IPS DF 4.7 (cell line): ENCODE measurements around the gene RAD23B.
"Not testable (repeated sequence)": the region's sequence is repeated elsewhere in the genome, so short reads cannot be mapped to it uniquely, and the experiment has no call there.

Source experiments
- DNase-seq: peaks from one replicate; pipeline ENCODE4 v3.0.0-alpha.2; 2013; ENCODE audit warnings: low spot score; ENCODE audit errors: extremely low read depth

The RAD23B gene

DNA sequence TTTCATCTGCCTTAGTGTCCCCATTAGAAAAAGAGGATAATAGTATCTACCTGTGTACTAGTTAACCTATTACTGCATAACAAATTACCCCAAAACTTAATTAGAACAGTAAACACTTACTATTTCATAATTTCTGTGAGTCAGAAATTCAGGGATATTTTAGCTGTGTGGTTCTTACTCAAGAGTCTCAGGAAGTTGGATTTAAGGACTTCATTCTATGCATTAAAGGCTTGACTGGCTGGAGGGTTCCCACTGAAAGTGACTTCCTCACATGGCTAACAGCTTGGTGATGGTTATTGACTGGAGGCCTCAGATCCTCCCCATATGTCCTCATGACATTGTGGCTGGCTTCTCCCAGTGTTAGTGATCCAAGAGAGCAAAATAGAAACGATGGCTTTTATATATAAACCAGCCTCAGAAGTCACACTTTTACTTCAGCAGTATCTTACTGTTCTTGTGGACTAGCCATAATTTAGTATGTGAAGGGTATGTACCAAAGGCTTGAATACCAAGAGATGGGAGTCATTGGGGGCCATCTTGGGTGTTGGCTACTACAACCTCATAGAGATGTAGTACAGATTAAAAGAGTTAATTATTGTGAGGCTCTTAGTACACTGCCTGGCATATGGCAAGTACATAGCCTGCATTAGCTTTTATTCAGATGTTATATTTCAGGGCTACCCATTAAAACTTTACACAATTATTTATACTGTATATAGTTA is 9.9 kb downstream of the RAD23B start:
- DNase-seq = no peak

DNA sequence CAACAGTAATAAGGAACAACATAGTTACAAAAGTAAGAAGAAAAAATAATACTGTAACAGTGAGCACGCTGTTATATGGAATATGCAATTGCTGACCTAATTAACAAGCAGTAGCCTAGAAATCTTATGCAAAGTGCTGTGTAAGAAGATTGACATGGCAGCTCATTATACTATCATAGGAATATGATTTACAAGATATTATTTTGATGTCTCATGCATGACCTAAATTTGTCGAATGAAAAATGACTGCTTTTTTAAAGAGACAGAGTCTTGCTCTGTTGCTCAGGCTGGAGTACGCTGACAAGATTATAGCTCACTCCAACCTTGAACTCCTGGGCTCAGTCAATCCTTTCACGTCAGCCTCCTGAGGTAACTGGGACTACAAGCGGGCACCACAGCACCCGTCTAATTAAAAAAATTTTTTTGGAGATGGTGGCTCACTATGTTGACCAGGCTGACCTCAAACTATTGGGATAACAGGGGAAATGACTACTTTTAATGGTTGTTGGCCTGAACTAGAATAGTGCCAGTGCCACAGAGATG is 10.5 kb downstream of the RAD23B start:
- DNase-seq = no peak

DNA sequence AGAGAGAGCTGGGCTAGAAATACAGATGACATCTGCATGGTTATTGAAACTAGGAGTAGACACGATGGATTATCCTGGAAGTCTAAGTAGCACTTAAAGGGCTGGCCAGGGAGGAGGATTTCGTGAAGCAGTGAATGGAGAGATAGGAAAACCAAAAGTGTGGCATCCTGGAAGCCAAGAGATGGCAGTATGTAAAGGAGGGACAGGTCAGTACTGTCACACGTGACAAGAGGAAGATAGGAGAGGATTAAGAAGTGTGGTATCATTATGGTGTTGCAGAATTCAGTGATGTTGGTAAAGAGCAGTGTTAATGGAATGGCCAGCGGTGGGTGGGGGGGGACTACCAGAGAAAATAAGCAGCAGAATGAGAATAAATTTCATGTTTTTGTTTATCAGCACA is 11.7 kb downstream of the RAD23B start:
- no peak for DNase-seq

DNA sequence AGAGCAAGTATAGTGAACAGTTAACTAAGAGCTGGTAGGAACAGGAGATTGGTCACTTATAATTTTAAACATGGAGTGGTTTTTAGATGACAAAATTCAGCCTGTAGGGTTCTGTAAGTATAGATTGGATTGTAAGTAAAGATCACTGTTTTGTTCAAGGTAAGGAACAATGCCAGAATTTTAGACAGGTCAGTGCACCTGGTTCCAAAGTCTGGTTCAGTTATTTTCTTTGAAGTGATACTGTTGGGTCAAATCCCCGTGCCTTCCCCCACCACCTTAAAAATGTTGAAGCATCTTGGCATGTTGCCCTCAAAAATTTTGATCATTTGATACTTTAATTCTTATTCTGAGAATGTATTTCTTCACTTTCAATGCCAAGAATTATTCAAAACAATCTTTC is 12.9 kb downstream of the RAD23B start:
- DNase-seq = no peak

- DNase-seq = not testable (repeated sequence)
These were observed 13.5 kb downstream of the RAD23B start for GRCh38 chr9:107296592-107296991.

- no peak for DNase-seq
These were observed 16.4 kb downstream of the RAD23B start for GRCh38 chr9:107299437-107299836.

- no peak for DNase-seq
These were observed 23.2 kb downstream of the RAD23B start for GRCh38 chr9:107306308-107306707.

GRCh38 chr9:107307331-107307730 is 24.3 kb downstream of the RAD23B start:
- no peak for DNase-seq

DNA sequence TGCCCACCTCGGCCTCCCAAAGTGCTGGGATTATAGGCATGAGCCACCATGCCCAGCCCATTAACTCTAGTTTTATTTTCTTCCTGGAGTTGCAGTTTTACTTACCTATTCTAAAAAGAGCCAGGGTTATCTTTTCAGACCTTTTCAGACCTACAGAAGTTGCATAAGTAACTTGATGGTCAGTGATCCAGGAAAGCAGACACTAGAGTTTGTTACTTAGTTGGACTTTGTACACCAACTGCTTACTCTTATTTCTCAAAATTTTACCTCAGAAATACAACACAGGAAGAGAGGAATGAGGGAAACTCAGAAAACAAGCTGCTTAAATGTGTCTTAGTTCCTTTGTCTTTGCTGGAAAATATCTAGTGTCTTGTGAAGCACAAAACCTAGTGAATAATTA is 25.4 kb downstream of the RAD23B start:
- no peak for DNase-seq

DNA sequence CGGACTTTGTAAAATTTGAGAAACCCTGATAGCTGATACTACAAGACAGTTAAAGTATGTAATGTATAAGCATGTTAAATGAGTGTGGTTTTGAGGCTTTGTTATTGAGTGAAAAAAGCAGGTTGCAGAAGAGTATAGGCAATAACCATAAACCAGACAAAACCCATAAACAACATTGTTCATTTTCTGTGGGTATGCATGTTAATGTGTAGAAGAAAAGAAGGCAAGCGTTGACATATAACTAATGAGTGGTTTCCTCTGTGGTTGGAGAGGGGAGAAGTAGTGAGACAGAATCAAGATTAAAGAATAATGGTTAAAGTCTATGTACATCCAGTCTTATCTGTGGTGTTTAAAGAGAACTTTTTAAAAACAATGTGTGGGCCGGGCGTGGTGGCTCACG is 26.2 kb downstream of the RAD23B start:
- DNase-seq = no peak

- no peak for DNase-seq
These were observed 29.4 kb downstream of the RAD23B start for GRCh38 chr9:107312376-107313050.

- DNase-seq = no peak
These were observed 30.5 kb downstream of the RAD23B start for GRCh38 chr9:107313555-107314096.

- no peak for DNase-seq
These were observed 31.7 kb downstream of the RAD23B start for GRCh38 chr9:107314763-107315162.

DNA sequence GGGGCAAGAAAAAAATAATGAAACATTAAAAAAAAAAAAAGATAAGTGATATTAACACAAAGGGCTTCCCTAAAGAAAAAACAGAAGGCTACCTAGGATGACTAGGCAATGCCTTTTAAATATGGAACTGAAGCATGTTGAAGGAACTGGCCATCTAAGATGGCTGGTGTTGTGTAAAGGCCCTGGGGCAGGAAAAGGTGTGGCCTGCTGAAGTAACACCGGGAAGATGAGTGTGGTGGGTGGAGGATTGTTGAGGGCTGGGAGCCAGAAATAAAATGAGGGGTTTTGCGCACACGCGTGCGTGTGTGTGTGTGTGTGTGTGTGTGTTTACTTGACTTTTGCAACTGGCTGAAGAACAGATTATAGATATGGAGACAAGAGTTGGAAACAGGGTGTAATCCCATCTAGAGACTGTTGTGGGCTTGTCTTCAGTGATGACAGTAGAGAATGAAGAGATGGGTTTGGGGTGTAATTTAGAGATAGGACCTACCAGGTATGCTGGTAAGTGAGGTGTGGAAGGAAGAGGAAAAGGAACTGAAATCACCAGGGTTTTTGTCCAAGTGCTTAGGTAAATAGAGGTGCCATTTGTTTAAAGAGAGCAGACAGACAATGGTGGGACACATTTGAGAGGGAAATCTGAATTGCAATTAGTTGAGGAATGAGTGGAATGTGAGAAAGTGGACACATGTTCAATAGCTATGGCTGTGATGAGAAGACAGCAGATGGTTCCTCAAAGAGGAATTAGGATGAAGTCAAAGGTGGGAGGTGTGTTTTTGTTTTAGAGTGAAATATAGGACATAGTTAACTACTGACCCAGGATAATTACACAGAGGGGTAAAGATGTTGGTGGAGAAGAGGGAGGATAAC is 33.9 kb downstream of the RAD23B start:
- DNase-seq = no peak

- DNase-seq = no peak
These were observed 39.6 kb downstream of the RAD23B start for GRCh38 chr9:107322643-107323042.

- DNase-seq = no peak
These were observed 40.9 kb downstream of the RAD23B start for GRCh38 chr9:107323836-107324585.

DNA sequence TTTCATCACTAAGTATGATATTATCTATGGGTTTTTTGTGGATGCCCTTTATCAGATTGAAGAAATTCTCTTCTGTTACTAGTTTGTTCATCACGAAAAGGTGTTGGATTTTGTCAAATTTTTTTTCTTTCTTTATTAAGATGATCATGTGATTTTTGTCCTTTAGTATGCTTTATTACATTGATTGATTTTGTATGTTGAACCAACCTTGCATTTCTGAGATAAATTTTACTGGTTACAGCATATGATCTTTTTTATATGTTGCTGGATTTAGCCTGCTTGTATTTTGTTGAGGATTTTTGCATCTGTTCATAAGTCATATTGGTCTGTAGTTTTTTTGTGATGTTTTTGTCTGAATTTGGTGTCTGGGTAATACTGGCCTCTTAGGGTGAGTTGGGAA is 42.8 kb downstream of the RAD23B start:
- DNase-seq = no peak

- no peak for DNase-seq
These were observed 45.4 kb downstream of the RAD23B start for GRCh38 chr9:107328510-107328909.

- DNase-seq = no peak
These were observed 47.3 kb downstream of the RAD23B start for GRCh38 chr9:107330420-107330819.

GRCh38 chr9:107332883-107333282 is 49.8 kb downstream of the RAD23B start:
- DNase-seq = no peak

GRCh38 chr9:107333363-107333762 is 50.3 kb downstream of the RAD23B start:
- DNase-seq = no peak
